Measurements from ENCODE around the gene SARDH. TPM values are rescaled to one million over a fixed set of nuclear protein-coding genes. Genes with fewer than 3 reads are reported as not detected.

SARDH gene
- total and polyA plus RNA-seq, 2 donors (not counting 3 experiments of a cell fraction or from before 2014, with no cell fraction given): 0.19 to 0.44 TPM

GRCh38 chr9:133636902-133637301 is 101.2 kb downstream of the SARDH start:
- CTCF ChIA-PET: no interaction called here
- Histone ChIP-seq H3K9me1 (replicated peaks; ENCODE audit: control insufficient read depth, extremely low read depth, insufficient read depth, low read length) (no peaks in the 10 kb centered on the region), H3K4me2 (ENCODE audit: insufficient read depth, low read length) (no peak overlapping the region), H3K36me3 (ENCODE audit: control insufficient read depth in 2 of 2, extremely low read depth in 1 of 2, insufficient read depth in 2 of 2, low read length in 2 of 2) (no peaks in the 10 kb centered on the region), H3K9ac (replicated peaks; ENCODE audit: extremely low read depth, insufficient read depth, low read length) (no peak overlapping the region), H3K79me2 (ENCODE audit: control insufficient read depth, insufficient read depth, low read length) (no peaks in the 10 kb centered on the region), H3K4me1 (ENCODE audit: control insufficient read depth, extremely low read depth, insufficient read depth, low read length) (no peaks in the 10 kb centered on the region), H3K27ac (ENCODE audit: insufficient read depth, low read depth, low read length) (no peak overlapping the region), H3K27me3 (ENCODE audit: control insufficient read depth in 2 of 2, insufficient read depth in 2 of 2, low read length in 2 of 2) (no peaks in the 10 kb centered on the region), H3K9me3 (replicated peaks; ENCODE audit: control insufficient read depth, insufficient read depth, low read length) (no peaks in the 10 kb centered on the region), H4K20me1 (replicated peaks; ENCODE audit: control insufficient read depth, extremely low read depth, insufficient read depth, low read length) (no peaks in the 10 kb centered on the region), H2AFZ (ENCODE audit: low read depth, low read length) (no peak overlapping the region), H3K4me3 (replicated peaks in 1 of 3; ENCODE audit: insufficient read depth in 1 of 3, low read depth in 1 of 3, low read length in 3 of 3) (no peak overlapping the region)
- dilution Hi-C loops (cut with MboI; ENCODE audit: extremely low pct_ligation_motif_present, low sequenced_read_pairs): no loop called here
- intact Hi-C loops (cut with micrococcal nuclease): no loop called here
- TF ChIP-seq CTCF (IDR thresholded peaks at IDR 0.05; ENCODE audit: extremely low read depth in 1 of 2, insufficient read depth in 1 of 2, low read depth in 1 of 2, low read length in 2 of 2) (no peak), POLR2AphosphoS5 (IDR thresholded peaks at IDR 0.05; ENCODE audit: insufficient read depth, low read depth, low read length) (no peak), EZH2 (IDR thresholded peaks at IDR 0.05; ENCODE audit: borderline replicate concordance, low read depth, low read length, severe bottlenecking) (no peak), MAX (IDR thresholded peaks at IDR 0.05; ENCODE audit: insufficient read depth, insufficient read length) (no peak), FOS (IDR thresholded peaks at IDR 0.05; ENCODE audit: borderline replicate concordance, insufficient read depth, low read length) (no peak), GATA2 (IDR thresholded peaks at IDR 0.05; ENCODE audit: insufficient read depth, insufficient read length, low read depth, low read length) (no peak), JUN (IDR thresholded peaks at IDR 0.05; ENCODE audit: borderline replicate concordance, insufficient read depth, insufficient read length, low read depth) (no peak), POLR2A (IDR thresholded peaks at IDR 0.05; ENCODE audit: low read depth, low read length) (no peak), MYC (IDR thresholded peaks at IDR 0.05; ENCODE audit: low read depth, low read length) (no peak)
- no TSS peak for BruUV-seq (replicated peaks)
- POLR2A ChIA-PET: no interaction called here
- FAIRE-seq (no peak), DNase-seq (ENCODE audit: low read depth, low spot score) (no peak)
